H1 (cell line): ENCODE measurements around the gene LAMC3. TPM values are rescaled to one million over a fixed set of nuclear protein-coding genes. Genes with fewer than 3 reads are reported as not detected.

Experiments
- polyA plus RNA-seq, 7 experiments: library from polyadenylated mRNA; depleted of rRNA in 3 of 7; stranded (reverse) in 5 of 7; unstranded in 2 of 7; fragments of >200 nt in 5 of 7; fragments of 200-250 nt in 2 of 7; gene quantifications; 1 replicate in 5 of 7; 2 replicates in 1 of 7; 4 replicates in 1 of 7; pipeline versions ENCODE4 v1.2.1 to v1.2.3, GENCODE V29; 2011 to 2013; ENCODE audit warnings: missing spikeins in 2 of 7, mixed read lengths in 2 of 7
- small RNA-seq: library from polyadenylated mRNA; stranded (forward); fragments of <200 nt; extraction: miRNeasy Mini kit (QIAGEN cat#:217004); gene quantifications from one replicate; pipeline ENCODE3, GENCODE V24; 2013; ENCODE audit not compliant: insufficient read depth
- total RNA-seq: library from RNA; stranded (reverse); fragmentation: NEBNext Ultra II Directional; extraction: Animal tissue kit (Norgen Biotek cat#: 25700); gene quantifications from 2 replicates; pipeline ENCODE4 v1.2.1, GENCODE V29; 2021

Gene LAMC3
- total and polyA plus RNA-seq, 2 of the 8 experiments (the other 6 are each of a cell fraction or from before 2014, with no cell fraction given) = 9.3 to 12.3 TPM

Small RNA genes within 50 kb of the gene (small RNA-seq; reads per million reads assigned to genes)
- gene RF00322 (not detected), gene RNU6-881P (not detected)

Other genes with a start within 250 kb of the LAMC3 start
- gene ABL1, start 173.9 kb upstream of the LAMC3 start, total RNA-seq = 104 and 110 TPM in 2 replicates
- gene ABL1, start 173.9 kb upstream of the LAMC3 start, polyA plus RNA-seq (2011; rRNA removed) = 35.3 and 50.0 TPM in 2 replicates
- not detected in 2 replicates for gene QRFP, start 112.4 kb upstream of the LAMC3 start, total RNA-seq
- gene QRFP, start 112.4 kb upstream of the LAMC3 start, polyA plus RNA-seq (2011; rRNA removed) = not detected in 2 replicates
- 5.3 and 6.1 TPM in 2 replicates for gene FIBCD1, start 69.9 kb upstream of the LAMC3 start, total RNA-seq
- 8.8 and 13.2 TPM in 2 replicates for gene FIBCD1, start 69.9 kb upstream of the LAMC3 start, polyA plus RNA-seq (2011; rRNA removed)
- 149 and 153 TPM in 2 replicates for gene AIF1L, start 87.4 kb downstream of the LAMC3 start, total RNA-seq
- 68.2 and 70.7 TPM in 2 replicates for gene AIF1L, start 87.4 kb downstream of the LAMC3 start, polyA plus RNA-seq (2011; rRNA removed)
- gene NUP214, start 116.4 kb downstream of the LAMC3 start, total RNA-seq = 39.0 and 50.2 TPM in 2 replicates
- gene NUP214, start 116.4 kb downstream of the LAMC3 start, polyA plus RNA-seq (2011; rRNA removed) = 28.6 and 37.6 TPM in 2 replicates